ENCODE data around the gene PSEN2. TPM values are rescaled to one million over a fixed set of nuclear protein-coding genes. Genes with fewer than 3 reads are reported as not detected.
"Not testable (repeated sequence)": the region's sequence is repeated elsewhere in the genome, so short reads cannot be mapped to it uniquely, and the experiment has no call there.

PSEN2 gene
- total RNA-seq, 6 donors from 2014 or later, result 31.2 to 70.9 (median 37.6) TPM

GRCh38 chr1:226838456-226838855, 32.0 kb upstream of the PSEN2 start:
- WGBS, 2 donors, result 90 to 94% methylated on average over 3 of the region's 3 CpGs
- H3K4me1 ChIP-seq, result no peaks in the 10 kb centered on the region
- no peak overlapping the region for H3K4me3 ChIP-seq
- DNase-seq, result no peak
- H3K27me3 ChIP-seq, result no peaks in the 10 kb centered on the region
- no peak for ATAC-seq (ENCODE audit: low FRiP score in 2 of 2)
- H3K36me3 ChIP-seq, result no peaks in the 10 kb centered on the region
- TF ChIP-seq POLR2AphosphoS5 (IDR thresholded peaks at IDR 0.05) (no peak), CTCF (IDR thresholded peaks at IDR 0.05) (no peak), POLR2A (IDR thresholded peaks at IDR 0.05) (no peak), EP300 (IDR thresholded peaks at IDR 0.05) (no peak)
- H3K9me3 ChIP-seq, result no peaks in the 10 kb centered on the region
- no peak overlapping the region for H3K27ac ChIP-seq

- TF ChIP-seq POLR2A (IDR thresholded peaks at IDR 0.05), result no peak
- TF ChIP-seq POLR2AphosphoS5 (IDR thresholded peaks at IDR 0.05), result no peak
- TF ChIP-seq CTCF (IDR thresholded peaks at IDR 0.05), result no peak
- TF ChIP-seq EP300 (IDR thresholded peaks at IDR 0.05), result no peak
- no peak for ATAC-seq (ENCODE audit: low FRiP score in 2 of 2)
- Histone ChIP-seq H3K9me3 (no peaks in the 10 kb centered on the region), H3K27me3 (no peaks in the 10 kb centered on the region), H3K27ac (no peak overlapping the region), H3K36me3 (no peaks in the 10 kb centered on the region), H3K4me1 (no peaks in the 10 kb centered on the region), H3K4me3 (no peak overlapping the region)
- DNase-seq, result no peak
Measured at GRCh38 chr1:226845624-226846023, 24.8 kb upstream of the PSEN2 start.

- Histone ChIP-seq H3K9me3 (no peaks in the 10 kb centered on the region), H3K36me3 (no peaks in the 10 kb centered on the region), H3K27me3 (no peaks in the 10 kb centered on the region), H3K4me1 (no peaks in the 10 kb centered on the region), H3K4me3 (no peak overlapping the region), H3K27ac (no peak overlapping the region)
- TF ChIP-seq POLR2A (IDR thresholded peaks at IDR 0.05) (no peak), EP300 (IDR thresholded peaks at IDR 0.05) (no peak), POLR2AphosphoS5 (IDR thresholded peaks at IDR 0.05) (no peak), CTCF (IDR thresholded peaks at IDR 0.05) (no peak)
- no peak for ATAC-seq (ENCODE audit: low FRiP score in 2 of 2)
- DNase-seq, result no peak
- WGBS, 2 donors, result 57 to 59% methylated on average over 1 of the region's 1 CpG
Measured at GRCh38 chr1:226846786-226847185, 23.6 kb upstream of the PSEN2 start.

- H3K9me3 ChIP-seq; DNase-seq; H3K4me3 ChIP-seq; ATAC-seq (ENCODE audit: low FRiP score in 2 of 2); H3K27ac ChIP-seq; H3K4me1 ChIP-seq; H3K36me3 ChIP-seq; H3K27me3 ChIP-seq: not testable (repeated sequence)
- 75 to 82% methylated on average over 1 of the region's 1 CpG for WGBS, 2 donors
Measured at GRCh38 chr1:226854548-226854947, 15.9 kb upstream of the PSEN2 start.

- no peaks in the 10 kb centered on the region for H3K9me3 ChIP-seq
- no peak overlapping the region for H3K4me3 ChIP-seq
- H3K27me3 ChIP-seq, result no peaks in the 10 kb centered on the region
- DNase-seq (no peak), ATAC-seq (ENCODE audit: low FRiP score in 2 of 2) (peak in 1 of 2 donors; percentile 52)
- no peak for TF ChIP-seq EP300 (IDR thresholded peaks at IDR 0.05)
- TF ChIP-seq POLR2A (IDR thresholded peaks at IDR 0.05), result no peak
- TF ChIP-seq CTCF (IDR thresholded peaks at IDR 0.05), result no peak
- no peak for TF ChIP-seq POLR2AphosphoS5 (IDR thresholded peaks at IDR 0.05)
- no peaks in the 10 kb centered on the region for H3K4me1 ChIP-seq
- no peaks in the 10 kb centered on the region for H3K36me3 ChIP-seq
- no peak overlapping the region for H3K27ac ChIP-seq
Measured at GRCh38 chr1:226862890-226863289, 7.5 kb upstream of the PSEN2 start.

Data from upper lobe of left lung (tissue), 6 donors.